ENCODE data around the gene BMERB1.
A peak's percentile ranks its signal among the peaks of the same experiment; 100 is the strongest.
"Not testable (repeated sequence)": the region's sequence is repeated elsewhere in the genome, so short reads cannot be mapped to it uniquely, and the experiment has no call there.

Gene BMERB1

DNA sequence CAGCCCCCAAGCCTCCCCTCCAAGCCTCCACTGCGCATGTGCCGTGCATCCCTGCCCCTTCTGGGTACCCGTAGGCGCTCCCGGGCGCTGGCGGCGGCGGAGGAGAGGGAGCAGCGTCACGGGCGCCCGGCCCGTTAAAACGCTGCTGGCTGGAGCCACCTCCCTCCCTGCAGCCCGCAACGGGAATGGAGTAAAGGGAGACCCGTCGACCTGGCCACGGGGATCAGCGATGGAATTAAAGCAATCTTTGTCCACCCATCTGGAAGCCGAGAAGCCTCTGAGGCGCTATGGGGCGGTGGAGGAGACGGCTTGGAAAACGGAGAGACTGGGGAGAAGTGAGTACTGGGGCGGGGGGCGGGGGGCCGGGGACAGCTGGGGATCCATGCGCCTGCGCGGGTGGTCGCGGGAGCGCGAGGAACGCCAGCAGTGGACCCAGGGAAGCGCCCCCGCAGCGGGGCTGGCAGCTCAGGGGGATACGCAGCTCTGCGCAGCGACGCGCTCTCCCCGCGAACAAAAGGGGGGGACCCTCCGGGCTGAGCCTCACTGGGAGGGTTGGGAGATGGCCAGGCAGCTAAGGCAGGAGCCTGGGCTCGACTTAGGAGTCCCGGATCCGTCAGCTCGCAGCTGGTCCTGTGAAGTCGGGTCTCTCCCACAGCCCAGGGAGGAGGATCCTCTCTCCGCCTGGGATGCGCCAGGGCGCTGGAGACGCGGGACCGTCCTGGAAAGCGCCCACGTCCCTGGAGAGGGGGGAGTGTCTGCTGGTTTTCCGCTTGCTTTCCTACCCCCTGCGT is at the start of gene BMERB1:
Gene BMERB1 (plus strand): TSS at position 164 of the 791 bp plus-strand sequence. CDS start 66 bp downstream, at position 230.
- DNase-seq (ENCODE audit: low read depth): peak; percentile 4

DNA sequence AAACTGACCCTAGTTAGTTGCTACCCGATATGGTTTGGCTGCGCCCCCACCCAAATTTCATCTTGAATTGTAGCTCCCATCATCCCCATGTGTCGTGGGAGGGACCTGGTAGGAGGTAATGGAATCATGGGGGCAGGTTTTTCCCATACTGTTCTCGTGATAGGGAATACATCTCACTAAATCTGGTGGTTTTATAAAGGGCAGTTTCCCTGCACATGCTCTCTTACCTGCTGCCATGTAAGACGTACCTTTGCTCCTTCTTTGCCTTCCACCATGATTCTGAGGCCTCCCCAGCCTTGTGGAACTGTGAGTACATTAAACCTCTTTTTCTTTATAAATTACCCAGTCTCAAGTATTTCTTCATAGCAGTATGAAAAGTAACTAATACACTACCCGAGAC is 46.3 kb upstream of the BMERB1 start:
- DNase-seq (ENCODE audit: low read depth): not testable (repeated sequence)

DNA sequence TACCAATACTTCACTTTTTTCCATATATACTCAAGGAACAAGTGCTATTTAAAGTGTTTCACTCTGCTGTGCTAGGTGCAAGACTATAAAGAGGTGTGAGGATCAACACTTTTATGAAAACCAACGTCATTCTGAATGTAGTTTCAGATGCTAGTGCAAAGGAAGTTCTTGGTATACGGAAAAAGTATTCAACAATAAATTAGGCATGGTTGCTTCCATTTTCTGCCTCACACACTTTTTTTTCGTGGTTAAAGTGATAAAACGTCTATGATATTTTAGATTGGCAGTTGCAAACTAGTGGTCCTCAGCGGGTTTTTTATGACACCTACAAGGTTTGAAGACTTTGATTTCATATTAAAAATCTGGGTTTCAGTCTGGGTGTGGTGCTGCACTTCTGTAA is 44.5 kb upstream of the BMERB1 start:
- not testable (repeated sequence) for DNase-seq (ENCODE audit: low read depth)

DNA sequence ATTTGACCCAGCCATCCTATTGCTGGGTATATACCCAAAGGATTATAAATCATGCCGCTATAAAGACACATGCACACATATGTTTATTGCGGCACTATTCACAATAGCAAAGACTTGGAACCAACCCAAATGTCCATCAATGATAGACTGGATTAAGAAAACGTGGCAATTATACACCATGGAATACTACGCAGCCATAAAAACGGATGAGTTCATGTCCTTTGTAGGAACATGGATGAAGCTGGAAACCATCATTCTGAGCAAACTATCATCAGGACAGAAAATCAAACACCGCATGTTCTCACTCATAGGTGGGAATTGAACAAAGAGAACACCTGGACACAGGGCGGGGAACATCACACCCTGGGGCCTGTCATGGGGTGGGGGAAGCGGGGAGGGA is 41.4 kb upstream of the BMERB1 start:
- not testable (repeated sequence) for DNase-seq (ENCODE audit: low read depth)

DNA sequence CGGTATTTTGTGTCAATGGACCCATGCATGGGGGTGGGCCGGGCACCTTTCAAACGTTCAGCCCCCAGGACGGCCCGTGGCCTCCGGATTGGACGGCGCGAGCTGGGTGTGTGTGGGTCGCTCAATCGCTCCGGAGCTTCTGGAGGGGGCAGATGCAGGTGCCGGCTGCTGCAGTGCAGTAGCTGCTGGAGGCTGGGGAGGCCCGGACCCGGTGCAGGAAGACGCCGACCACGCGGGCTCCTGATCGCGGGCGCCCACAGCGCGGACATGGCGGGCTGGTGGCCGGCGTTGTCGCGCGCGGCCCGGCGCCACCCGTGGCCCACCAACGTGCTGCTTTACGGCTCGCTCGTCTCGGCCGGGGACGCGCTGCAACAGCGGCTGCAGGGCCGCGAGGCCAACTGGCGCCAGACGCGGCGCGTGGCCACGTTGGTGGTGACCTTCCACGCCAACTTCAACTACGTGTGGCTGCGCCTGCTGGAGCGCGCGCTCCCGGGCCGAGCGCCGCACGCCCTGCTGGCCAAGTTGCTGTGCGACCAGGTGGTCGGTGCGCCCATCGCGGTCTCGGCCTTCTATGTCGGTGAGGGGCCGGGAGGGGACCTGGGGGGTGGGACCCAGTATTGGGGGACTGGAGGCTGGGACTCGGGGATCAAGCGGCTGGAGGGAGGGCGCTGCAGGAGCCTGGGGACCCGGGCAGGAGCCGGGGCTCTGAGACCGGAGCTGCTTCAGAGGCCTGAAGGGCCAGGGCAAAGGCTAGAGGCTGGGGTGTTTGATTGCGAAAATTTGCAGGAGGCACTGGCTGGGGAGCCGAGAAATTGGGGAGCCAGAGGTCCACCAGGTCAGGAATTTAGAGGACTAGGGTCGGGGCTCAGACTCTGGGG is 38.5 kb upstream of the BMERB1 start, which contains the start of gene MPV17L:
Gene MPV17L (plus strand): TSS at position 124 of the 878 bp plus-strand sequence. CDS start 144 bp downstream, at position 268.
- not testable (repeated sequence) for DNase-seq (ENCODE audit: low read depth)

DNA sequence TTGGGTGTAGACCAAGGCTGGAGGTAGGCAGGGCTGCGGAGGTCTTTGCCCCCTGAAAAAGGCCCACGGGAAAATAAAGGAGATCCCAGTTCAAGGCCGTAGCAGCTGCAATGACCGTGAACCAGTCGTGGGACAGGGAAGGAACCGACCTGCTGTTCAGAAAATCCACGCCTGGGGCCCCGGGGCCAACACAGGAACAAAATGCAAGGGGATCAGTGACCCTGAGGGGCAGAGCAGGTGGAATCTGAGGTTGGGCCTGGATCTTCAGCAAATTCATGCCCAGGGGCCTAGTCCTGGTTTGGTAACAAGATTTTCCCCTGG is 37.9 kb upstream of the BMERB1 start:
- not testable (repeated sequence) for DNase-seq (ENCODE audit: low read depth)

DNA sequence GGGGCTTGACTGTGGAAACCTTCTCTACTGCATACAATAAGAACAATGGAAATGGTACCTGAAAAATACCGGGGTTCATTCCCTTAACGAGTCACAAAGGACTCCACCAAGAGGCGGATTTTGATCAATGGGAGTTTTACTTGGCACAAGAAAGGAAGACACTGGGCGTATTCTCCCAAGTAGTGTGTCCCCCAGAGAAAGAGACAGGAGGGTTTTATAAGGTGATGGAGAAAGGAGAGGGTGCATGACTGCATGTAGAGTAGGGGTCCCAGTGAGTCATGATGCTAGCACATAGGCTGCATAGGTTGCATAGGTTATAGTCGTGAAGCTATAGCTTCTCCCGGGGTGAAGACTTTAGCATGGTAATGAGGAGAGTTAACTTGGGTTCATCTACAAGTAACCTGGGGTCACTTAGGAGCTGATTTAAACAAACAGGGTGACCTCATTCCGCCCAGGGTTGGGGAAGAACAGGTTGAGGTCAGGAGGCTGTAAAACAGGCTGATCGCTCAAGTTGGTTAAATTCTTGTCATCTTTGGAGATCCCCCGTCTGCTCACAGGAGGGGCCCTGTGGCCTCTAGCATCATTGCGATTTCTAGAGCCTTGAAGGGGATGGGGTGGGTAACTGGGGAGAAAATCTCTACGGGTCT is 37.3 kb upstream of the BMERB1 start:
- DNase-seq (ENCODE audit: low read depth): no peak

DNA sequence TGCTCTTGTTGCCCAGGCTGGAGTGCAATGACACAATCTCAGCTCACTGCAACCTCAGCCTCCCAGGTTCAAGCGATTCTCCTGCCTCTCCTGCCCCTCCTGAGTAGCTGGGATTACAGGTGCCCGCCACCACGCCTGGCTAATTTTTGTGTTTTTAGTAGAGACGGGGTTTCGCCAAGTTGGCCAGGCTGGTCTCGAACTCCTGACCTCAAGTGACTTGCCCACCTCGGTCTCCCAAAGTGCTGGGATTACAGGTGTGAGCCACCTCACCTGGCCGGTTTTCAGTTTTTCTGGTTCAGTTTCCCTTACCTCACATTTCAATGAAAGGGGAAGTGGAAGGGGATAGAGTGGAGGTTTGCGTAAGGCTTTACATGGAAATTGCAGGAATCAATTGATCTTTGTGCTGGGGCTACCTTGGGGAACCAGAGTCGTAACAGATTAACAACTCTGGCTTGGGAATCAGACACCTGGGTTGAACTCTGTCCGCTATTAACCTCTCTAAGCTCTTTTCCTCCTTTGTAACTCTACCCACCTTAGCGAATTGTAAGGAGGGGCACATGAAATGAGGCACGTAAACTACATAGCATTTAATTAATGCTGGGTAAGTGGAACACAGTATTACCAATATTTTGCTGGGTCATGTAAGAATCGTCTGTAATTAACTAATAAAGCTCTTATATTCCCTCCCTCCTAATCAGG is 35.6 kb upstream of the BMERB1 start:
- DNase-seq (ENCODE audit: low read depth): no peak

DNA sequence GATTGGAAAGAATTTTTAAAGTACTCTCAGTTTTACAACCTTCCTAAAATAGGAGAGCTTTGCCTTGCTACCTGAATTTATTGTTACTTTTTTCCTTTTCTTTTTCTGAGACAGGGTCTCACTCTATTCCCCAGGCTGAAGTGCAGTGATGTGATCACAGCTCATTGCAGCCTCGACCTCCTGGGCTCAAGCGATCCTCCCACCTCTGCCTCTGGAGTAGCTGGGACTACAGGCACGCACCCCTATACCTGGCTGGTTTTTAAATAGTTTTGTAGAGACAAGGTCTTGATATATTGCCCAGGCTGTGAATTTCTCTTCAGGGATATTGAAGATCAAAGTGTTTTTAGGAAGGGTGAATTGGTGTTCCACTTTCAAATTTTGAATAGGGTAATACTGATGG is 35.1 kb upstream of the BMERB1 start:
- DNase-seq (ENCODE audit: low read depth): no peak

DNA sequence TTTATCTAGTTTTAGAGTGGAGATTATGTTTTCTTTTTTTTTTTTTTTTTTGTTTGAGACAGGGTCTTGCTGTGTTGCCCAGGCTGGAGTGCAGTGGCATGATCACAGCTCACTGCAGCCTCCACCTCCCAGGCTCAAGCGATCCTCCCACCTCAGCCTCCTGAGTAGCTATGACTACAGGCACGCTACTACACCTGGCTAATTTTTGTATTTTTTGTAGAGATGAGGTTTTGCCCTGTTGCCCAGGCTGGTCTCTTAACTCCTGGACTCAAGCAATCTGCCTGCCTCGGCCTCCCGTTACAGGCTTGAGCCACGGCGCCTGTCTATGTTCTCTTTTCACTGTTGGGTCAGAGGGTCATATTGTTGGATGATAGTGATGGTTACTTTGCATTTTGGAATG is 34.1 kb upstream of the BMERB1 start:
- not testable (repeated sequence) for DNase-seq (ENCODE audit: low read depth)

DNA sequence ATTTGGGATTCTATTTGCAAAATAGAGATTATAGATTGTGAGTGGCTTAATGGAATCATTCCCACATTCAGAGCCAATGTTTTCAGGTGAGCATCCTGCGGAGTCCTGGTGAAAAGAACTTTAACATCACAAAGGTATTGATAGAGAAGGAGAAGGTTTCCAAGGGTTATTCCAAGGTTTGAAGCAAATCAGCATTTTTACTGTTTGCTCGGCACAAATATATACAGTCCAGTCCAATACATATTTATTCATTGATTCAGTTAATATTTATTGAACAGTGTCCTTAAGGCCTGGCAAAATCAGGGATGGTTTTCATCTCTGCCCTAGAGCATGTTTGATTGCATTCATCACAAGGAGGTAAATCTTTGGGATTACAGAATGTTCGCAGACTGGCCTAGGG is 32.4 kb upstream of the BMERB1 start:
- no peak for DNase-seq (ENCODE audit: low read depth)

DNA sequence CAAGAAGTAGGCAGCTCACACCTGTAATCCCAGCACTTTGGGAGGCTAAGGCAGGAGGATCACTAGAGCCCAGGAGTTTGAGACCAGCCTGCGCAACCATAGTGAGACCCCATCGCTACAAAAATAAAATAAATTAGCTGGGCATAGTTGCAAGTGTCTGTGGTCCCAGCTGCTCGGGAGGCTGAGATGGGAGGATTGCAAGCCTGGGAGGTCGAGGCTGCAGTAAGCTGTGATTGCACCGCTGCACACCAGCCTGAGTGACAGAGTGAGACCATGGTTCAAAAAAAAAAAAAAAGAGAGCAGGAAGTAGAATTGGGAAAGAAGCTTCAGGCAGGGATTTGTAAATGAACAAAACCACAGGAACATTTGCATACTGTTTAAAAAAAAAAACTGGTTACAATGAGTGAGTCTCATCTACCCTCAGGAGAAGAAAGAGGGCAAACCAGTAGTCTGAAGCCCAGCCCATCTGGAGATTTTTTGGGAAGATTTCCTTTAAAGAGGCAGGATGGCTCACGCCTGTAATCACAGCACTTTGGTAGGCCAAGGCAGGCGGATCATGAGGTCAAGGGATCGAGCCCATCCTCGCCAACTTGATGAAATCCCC is 30.9 kb upstream of the BMERB1 start:
- DNase-seq (ENCODE audit: low read depth): no peak

DNA sequence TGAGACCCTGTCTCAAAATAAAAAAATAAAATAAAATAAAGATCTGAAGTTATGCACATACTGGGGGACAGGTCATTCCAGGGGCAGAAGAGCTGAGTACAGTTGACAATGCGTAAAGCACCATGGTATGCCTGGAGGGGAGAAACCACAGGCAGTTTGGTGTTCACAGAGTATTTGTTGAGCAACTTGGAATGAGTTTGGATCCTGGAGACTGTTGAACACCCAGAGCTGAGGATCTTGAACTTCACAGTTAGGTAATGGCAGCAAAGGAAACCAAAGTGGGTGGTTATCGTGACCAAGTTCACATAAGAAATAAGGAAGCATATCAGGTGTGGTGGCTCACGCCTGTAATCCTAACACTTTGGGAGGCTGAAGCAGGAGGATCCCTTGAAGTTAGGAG is 30.3 kb upstream of the BMERB1 start:
- DNase-seq (ENCODE audit: low read depth): not testable (repeated sequence)

DNA sequence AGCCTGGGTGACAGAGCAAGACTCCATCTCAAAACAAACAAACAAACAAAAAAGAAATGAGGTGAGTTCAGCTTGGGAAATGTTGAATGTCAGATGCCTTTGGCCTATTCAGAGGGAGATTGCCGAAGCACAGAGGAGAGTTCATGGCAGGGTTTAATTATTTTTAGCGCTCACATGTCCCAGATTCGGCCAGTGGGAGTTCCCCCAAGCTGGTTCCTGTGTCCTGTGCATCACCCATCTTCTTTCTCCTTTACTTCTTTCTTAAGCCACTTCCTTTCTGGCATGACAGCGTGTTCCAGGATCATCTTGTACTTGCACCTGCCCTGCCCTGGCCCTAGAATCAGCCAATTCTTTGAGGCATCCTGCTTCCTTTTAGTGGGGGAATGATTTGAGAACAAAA is 29.6 kb upstream of the BMERB1 start:
- no peak for DNase-seq (ENCODE audit: low read depth)

DNA sequence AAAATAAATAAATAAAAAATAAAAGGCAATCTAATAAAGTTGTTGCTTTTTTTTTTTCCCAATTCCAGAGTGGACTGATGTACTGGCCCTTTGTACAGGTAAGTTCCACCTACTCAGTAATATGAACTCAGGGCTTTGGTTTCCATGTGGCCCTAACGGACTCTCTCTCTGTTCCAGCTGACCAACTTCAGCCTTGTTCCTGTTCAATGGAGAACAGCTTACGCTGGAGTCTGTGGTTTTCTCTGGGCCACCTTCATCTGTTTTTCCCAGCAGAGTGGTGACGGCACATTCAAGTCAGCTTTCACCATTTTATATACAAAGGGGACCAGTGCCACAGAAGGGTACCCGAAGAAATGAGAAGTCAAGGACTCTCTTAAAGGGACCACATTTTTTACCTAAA is 26.6 kb upstream of the BMERB1 start:
- not testable (repeated sequence) for DNase-seq (ENCODE audit: low read depth)

DNA sequence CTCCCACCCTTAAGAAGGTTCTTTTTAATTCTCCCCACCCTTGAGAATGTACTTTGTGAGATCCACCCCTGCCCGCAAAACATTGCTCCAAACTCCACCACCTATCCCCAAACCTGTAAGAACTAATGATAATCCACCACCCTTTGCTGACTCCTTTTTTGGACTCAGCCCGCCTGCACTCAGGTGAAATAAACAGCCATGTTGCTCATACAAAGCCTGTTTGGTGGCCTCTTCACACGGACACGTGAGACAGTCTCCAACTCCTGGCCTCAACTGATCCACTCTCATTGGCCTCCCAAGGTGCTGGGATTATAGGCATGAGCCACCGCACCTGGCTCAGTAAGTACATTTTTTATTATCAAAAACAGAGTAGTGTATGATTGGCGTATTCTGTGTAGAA is 24.9 kb upstream of the BMERB1 start:
- DNase-seq (ENCODE audit: low read depth): not testable (repeated sequence)

DNA sequence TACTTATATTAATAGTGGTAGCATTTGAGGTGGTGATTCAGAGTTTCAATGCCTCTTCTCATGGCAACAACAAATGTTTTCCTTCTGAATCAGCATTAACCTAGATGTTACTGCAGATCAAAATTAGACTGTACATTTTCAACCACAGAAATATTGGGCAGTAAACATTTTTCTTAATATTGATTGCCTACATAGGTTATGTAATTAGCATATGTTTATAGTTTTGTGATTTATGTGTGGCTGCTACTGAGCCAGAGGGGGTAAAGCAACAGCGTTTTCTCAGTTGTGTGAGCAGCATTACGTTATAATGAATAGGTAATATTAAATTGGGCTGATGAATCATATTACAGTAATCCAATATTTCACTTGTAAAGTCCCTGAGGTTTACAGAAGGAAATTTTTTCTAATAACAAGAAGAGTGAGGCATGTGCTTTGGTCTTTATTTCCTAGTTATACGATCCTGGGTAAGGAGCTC is 18.8 kb upstream of the BMERB1 start:
- DNase-seq (ENCODE audit: low read depth): no peak

DNA sequence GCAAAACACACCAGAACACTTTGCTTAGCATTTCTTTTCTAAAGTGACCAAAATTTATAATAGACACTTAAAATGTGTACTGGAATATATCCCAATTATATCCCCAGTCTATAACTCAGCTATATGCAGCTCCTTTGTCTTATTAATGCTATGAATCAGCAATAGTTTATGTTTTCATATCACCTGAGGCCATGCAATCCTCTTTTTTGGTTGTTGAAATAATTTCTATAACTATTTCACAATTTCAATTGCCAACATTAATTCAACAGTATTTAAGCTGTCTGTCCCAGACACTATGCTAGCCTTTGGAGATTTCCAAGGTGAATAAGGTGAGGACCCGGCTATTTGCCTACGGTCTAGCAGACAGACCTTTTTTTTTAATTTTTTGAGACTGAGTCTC is 17.2 kb upstream of the BMERB1 start:
- no peak for DNase-seq (ENCODE audit: low read depth)

DNA sequence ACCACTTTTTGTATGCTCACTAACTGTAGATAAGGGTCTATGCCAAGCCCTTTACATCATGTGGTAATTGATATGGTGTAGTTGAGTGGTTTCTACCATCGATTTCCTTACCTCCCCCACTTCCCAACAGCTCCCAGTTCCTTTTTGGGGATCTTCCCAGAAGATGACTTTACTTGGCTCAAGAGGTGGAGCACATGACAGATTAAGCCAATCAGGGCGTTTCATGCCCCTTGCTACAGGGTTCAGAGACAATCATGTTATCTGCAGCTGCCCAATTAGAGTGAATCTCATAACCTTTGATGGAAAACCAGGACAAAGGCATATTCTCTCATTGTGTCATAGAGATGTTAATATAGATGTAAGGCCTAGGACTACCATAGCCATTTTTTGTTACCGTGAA is 16.2 kb upstream of the BMERB1 start:
- no peak for DNase-seq (ENCODE audit: low read depth)

DNA sequence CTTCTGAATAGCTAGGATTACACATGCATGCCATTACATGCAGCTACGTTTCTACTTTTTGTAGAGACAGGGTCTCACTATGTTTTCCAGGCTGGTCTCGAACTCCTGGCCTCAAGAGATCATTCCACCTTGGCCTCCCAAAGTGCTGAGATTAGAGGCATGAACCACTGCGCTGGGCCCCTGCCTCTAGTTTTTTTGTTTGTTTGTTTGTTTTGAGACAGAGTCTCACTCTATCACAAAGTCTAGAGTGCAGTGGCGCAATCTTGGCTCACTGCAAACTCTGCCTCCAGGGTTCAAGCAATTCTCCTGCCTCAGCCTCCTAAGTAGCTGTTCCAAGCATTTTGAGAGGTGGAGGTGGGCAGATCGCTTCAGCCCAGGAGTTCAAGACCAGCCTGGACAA is 12.7 kb upstream of the BMERB1 start:
- DNase-seq (ENCODE audit: low read depth): not testable (repeated sequence)

DNA sequence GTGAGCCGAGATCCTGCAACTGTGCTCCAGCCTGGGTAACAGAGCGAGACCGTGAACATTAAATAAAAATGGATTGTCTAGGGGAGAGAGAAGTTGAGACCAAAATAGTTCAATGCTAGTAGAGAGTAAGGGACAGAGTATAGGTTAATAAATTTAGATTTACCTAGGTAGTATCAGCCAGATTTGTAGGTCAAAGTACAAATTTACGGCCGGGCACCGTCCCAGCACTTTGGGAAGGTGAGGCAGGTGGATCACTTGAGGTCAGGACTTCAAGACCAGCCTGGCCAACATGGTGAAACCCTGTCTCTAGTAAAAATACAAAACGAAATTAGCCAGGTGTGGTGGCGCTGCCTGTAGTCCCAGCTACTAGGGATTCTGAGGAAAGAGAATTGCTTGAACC is 12.2 kb upstream of the BMERB1 start:
- no peak for DNase-seq (ENCODE audit: low read depth)
